SH-SY5Y (cell line): ENCODE results near the gene POLD4.

Experiments
- GATA2 ChIP-seq: IDR thresholded peaks from 2 replicates; pipeline ENCODE4 v1.6.1; 2011; ENCODE audit warnings: mild to moderate bottlenecking, low read depth, low read length
- GATA3 ChIP-seq: IDR thresholded peaks from 2 replicates; pipeline ENCODE4 v1.6.1; 2011; ENCODE audit warnings: low read depth, mild to moderate bottlenecking, low read length, moderate library complexity

DNA sequence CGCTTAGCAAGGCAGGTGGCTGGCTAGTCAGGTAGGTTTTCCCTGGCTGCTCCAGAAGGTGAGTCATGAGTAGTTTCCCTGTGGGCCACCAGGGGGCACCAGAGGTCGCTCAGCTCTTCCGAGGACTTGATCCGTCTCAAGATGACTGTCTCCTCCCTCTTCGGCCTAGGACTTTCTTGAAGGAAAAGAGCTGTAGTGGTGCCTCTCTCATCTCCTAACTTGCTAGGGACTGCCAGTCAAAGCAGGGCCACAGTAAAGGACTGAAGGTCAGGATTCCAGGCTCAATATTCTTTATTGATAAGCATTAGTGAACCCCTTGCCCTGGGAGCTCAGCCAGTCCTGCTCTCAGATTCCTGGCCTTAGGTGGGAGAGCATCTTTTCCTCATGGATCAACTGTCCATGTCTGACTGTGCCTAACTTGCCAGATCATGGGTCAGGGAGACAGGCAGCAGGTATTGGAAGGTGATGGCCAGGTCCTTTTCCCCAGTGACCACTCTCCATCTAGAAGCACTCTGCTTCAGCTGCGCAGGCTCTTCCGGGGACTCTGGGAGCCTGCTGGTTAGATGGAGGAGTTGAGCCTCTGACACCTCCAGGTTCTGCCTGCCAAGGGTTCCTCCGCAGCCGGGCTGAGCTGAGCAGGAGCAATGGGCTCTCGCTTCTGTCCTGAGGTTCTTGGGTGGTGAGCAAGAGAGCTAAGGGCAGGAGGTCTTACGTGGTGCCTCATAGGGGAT, 1.9 kb downstream of the POLD4 start:
- no peak for TF ChIP-seq GATA2
- no peak for TF ChIP-seq GATA3
